ENCODE results near the gene P2RX1. TPM values are rescaled to one million over a fixed set of nuclear protein-coding genes. Genes with fewer than 3 reads are reported as not detected.
A peak's percentile ranks its signal among the peaks of the same experiment; 100 is the strongest.

The P2RX1 gene
- total and polyA plus RNA-seq, 2 donors (not counting 1 experiment from before 2014, with no cell fraction given): 25.7 to 84.7 TPM

GRCh38 chr17:3892095-3892998, 23.9 kb downstream of the P2RX1 start:
- ChIA-PET POLR2A (interaction anchor here (1.0 to 1.7 kb wide), 4 partner anchors 12 to 28 kb away, joined by 6 to 15 read pairs (median 10); no protein-coding TSS in a partner anchor), CTCF (interaction anchor here (0.8 to 5.6 kb wide), 7 partner anchors 9 to 107 kb away, joined by 3 to 48 read pairs (median 6); partner anchors contain the start of gene NCBP3)
- Mint-ChIP-seq H3K27me3 (no peaks in the 10 kb centered on the region), H3K27ac (peak overlapping the region; percentile 89), H3K4me3 (peak overlapping the region; percentile 93), H3K9me3 (ENCODE audit: insufficient read depth) (no peaks in the 10 kb centered on the region), H3K4me1 (peaks cover 45% of the 10 kb centered on the region)
- Histone ChIP-seq H2AFZ (ENCODE audit: insufficient read depth, low read depth, low read length, poor library complexity, severe bottlenecking) (peak overlapping the region; percentile 78), H3K27me3 (replicated peaks in 1 of 4; ENCODE audit: control extremely low read depth in 1 of 4, control insufficient read depth in 3 of 4, insufficient read depth in 4 of 4, low read length in 3 of 4) (no peaks in the 10 kb centered on the region), H3K36me3 (replicated peaks in 1 of 2; ENCODE audit: control extremely low read depth in 1 of 2, control insufficient read depth in 1 of 2, extremely low read depth in 1 of 2, insufficient read depth in 2 of 2, low read length in 1 of 2) (no peaks in the 10 kb centered on the region), H3K9me3 (ENCODE audit: control extremely low read depth in 1 of 3, control insufficient read depth in 2 of 3, insufficient read depth in 1 of 3, low read length in 2 of 3) (no peaks in the 10 kb centered on the region), H3K79me2 (ENCODE audit: control insufficient read depth, insufficient read depth, low read length) (peaks cover 15% of the 10 kb centered on the region), H3K4me3 (ENCODE audit: control extremely low read depth in 1 of 5, extremely low read depth in 1 of 5, insufficient read depth in 1 of 5, low read depth in 2 of 5, low read length in 4 of 5) (peak overlapping the region in 4 of 5 experiments; percentile 45 to 75 (median 67)), H3K4me2 (replicated peaks; ENCODE audit: low read depth, low read length, poor library complexity, severe bottlenecking) (peak overlapping the region; percentile 100), H4K20me1 (ENCODE audit: control insufficient read depth, insufficient read depth, low read length, poor library complexity, severe bottlenecking) (no peaks in the 10 kb centered on the region), H3K4me1 (ENCODE audit: control insufficient read depth in 2 of 2, insufficient read depth in 2 of 2, low read length in 2 of 2) (peaks cover 29 to 50% of the 10 kb centered on the region in 2 donors), H3K9ac (ENCODE audit: low read length) (peak overlapping the region; percentile 77), H3K27ac (ENCODE audit: low read length in 2 of 2) (no peak overlapping the region)
- intact Hi-C loops (cut with micrococcal nuclease): loop anchor here (1.0 to 2.0 kb wide), 3 partner anchors 19 to 48 kb away; no protein-coding TSS in a partner anchor
- peak; percentile 93 for DNase-seq
- ATAC-seq (ENCODE audit: low read depth): peak; percentile 32
- TF ChIP-seq CTCF (IDR thresholded peaks at IDR 0.05): no peak
- no peak for TF ChIP-seq EZH2 (IDR thresholded peaks at IDR 0.05; ENCODE audit: borderline replicate concordance, insufficient read depth, low read depth, low read length, poor library complexity, severe bottlenecking)
- under 1% methylated on average over 96 of the region's 96 CpGs for WGBS (ENCODE audit: insufficient coverage)
